ENCODE results near the gene L1CAM.

The L1CAM gene

DNA sequence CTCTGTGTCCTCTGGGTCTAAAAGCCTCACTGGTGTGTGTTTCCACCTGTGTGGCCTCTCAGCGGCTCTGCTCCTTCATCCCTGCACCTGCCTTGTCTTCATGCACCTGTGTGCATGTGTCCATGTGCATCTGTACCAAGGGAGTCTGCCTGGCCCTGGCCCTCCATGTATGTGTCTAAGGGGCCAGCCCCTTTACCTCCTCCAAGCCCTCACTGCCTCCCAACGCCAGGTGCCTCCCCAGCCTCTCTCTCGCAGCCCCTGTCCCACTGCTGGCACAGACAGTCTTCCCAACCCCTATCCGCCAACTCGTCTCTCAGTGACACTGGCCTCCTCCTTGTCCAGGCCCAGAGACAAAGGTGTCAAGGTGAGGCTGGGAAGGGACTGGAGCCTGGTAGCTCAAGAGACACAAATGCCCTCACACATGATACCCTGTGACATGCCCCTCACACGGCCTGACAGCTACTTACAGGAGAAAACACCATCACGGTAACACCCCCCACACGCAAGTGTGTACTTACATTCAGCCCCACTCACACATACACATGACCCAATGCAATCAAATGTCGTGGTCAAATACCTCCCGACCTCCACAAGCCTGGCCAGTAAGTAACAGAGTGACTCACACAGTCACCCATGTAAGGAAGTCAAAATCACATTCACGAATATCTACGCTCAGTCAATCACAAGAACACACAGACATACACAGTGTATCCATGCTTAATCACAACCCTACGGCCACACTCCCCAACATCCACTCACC is 11.4 kb downstream of the L1CAM start:
- no peak for DNase-seq

DNA sequence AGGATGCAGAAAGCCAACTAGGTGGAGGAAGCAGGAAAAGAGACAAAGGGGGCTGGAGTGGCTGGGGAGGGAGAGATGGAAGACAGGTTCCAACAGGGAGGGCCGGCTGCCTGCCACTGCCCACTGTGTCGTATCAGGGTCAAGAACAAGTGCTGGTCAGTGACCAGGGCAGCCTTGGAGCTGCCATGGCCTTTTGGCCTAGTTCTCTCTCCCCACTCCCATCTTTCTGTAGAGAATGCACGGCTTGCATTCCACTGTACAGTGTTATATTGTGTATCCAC is 11.9 kb downstream of the L1CAM start:
- DNase-seq, result no peak

DNA sequence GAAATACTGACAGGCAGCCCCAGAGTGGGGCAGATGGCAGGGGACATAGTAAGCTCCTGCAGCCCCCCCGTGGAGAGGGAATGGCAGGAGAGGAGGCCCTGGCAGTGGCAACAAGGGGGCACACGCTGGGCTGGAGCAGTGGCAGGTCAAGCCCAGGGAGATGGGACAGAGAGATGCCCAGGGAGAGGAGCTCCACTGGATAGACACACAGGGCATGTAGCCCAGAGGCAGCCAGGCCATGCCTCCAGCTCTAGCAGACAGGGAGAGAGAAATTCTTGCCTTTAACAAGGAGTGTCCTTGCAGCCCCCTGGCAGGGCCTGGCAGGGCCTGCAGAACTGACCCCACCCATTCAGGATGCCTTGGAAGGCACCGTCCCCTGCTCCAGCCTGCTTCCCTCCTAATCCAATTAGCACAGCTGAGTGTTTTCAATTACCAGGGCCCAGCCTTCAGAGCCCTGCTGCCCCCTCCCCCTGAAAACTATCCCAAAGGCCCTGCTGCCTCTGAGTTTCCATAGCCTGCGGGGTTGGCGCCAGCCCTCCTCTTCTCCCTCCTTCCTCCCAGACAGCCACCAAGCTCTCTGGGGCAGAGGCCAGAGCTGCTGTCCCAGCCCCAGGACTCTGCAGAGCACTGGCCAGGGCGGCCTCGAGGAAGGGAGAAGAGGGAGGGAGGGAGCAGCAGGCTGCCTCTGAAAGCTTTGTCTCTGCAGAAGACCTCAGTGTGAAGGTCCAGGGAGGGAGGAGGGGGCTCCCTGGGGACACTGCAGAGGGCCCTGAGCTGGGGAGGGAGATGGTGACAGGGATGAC is 12.5 kb downstream of the L1CAM start:
- no peak for DNase-seq

DNA sequence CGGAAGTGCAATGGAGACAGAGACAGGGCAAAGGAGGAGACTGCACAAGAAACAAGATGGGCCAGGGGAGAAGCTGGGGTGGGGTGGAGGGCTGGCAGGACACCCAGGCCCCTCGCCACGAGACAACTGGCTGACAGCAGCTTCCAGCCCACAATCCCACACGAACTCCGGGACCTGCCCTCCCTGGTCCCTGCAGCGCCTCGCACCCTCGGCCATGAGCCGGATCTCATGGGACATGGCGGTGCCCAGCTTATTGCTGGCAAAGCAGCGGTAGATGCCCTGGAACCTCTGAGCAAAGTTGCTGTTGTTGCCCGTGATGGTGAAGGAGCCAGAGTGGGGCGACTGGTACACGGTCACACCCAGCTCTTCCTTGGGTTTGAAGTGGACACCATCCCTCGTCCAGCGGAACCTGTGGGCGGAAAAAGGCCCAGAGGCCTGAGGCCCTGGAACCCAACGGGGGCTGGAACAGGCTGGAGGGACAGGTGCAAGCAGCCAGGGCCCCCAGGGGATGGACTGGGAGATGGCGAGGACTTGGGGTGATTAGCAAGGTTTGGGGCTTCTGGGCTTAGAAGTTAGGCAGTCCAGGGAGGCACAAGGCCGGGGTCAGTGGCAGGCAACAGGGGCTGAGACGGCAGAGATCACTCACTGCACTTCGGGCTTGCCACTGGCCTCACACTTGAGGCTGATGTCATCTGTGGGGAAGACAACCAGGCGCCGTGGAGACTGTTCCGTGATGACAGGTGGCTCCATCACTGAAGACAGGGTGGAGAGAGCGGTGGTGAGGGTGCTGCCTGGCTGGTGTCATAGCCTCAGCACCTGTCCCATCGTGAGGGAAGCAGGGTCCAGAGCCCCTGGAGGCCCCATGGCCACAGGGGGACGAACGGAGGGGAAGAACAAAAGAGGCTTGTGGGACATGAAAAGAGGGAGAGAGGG is 13.8 kb downstream of the L1CAM start:
- no peak for DNase-seq

DNA sequence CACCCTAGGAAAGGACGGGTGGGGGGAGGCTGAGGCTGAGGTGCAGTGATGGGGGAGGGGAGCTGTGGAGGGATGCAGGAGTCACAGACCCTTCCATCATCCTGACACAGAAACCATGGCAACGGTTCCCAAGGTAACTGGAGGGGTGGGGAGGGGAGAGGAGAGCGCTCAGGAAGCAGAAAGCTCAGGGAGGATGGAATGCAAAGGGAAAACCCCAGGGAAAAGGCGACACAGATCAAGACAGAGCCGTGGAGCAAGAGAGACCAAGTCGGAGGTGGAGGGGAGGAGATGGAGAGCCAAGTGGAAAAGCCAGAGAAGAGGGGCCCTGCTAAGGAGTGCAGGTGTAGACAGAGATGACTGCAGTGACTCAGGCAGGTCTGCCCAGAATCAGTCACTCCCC is 14.5 kb downstream of the L1CAM start:
- DNase-seq, result no peak

DNA sequence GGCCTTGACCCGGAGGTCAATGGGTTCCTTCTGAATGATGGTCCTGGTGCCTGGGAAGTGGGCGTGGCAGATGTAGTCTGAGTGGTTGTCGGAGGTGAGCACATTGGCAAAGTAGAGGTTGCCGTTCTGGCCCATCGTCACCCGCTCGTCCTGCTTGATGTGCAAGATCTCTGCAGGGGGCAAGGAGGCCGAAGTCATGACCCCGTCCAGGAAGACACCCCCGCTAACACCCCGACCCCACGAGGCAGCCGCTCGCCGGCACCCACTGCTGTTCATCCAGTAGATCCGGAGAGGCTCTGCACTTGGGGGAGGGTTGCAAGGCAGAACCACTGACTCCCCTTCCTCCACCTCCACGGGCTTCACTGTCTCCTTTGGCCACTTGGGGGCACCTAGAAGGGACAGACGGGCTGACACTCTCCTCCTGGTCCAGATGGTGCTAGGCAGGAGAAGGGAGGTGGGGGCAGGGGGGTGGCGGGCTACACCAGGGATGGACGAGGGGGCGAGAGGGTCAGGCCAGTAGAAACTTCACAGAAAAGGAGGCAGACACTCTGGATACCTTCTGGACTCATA is 15.1 kb downstream of the L1CAM start:
- no peak for DNase-seq

DNA sequence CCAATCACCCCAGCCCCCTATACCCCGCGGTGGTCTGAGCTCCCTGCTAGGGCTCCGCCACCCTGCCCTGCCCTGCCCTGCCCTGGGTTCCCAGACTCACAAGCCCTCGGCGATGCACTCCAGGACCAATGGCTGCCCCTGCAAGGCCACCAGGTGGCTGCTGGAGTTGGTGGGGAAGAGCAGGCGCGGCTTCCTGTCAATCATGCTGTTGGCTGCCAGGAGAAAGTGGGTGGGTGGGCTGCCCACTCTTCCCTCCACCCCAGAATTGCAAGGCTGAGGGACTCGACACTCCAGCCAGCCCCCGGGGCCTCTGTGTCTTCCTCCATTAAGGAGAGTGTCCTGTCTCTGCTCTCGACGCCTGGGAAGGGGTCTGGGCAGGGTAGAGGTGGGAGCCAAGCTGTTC is 15.7 kb downstream of the L1CAM start:
- no peak for DNase-seq

DNA sequence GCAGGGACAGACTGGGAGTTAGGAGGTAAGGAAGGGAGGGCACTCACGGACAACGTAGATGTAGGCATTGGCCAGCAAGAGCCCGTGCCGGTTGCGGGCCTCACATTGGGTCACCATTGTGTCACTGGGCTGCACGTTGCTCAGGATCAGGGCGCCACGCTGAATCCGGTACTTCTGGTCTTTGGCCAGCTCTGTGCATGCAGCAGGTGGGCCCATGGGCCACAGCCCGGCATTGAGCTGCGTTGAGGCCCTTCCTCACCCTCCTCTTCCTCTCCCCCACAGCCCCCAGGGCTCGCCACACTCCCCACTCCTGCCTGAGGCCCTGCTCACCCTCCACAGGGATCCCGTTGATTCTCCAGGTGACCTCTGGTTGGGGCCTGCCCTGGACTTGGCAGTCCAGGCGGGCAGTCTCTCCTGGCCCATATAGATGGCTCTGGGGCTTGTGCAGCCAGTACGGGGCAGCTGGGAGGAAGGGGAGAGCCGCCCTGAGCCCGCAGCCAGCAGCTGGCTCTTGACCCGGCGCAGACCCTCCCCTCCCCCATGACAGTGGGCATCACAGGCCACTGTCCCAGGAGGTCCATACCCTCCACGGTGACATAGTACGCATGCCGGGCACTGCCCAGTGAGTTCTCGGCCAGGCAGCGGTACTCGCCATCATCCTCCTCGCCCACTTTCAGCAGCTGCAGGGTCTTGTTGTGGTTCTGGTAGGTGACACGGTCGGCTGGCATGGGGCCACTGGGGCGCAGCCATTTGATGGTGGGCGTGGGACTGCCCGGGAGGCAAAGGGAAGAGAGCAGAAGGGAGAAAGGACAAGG is 16.3 kb downstream of the L1CAM start:
- DNase-seq, result no peak

DNA sequence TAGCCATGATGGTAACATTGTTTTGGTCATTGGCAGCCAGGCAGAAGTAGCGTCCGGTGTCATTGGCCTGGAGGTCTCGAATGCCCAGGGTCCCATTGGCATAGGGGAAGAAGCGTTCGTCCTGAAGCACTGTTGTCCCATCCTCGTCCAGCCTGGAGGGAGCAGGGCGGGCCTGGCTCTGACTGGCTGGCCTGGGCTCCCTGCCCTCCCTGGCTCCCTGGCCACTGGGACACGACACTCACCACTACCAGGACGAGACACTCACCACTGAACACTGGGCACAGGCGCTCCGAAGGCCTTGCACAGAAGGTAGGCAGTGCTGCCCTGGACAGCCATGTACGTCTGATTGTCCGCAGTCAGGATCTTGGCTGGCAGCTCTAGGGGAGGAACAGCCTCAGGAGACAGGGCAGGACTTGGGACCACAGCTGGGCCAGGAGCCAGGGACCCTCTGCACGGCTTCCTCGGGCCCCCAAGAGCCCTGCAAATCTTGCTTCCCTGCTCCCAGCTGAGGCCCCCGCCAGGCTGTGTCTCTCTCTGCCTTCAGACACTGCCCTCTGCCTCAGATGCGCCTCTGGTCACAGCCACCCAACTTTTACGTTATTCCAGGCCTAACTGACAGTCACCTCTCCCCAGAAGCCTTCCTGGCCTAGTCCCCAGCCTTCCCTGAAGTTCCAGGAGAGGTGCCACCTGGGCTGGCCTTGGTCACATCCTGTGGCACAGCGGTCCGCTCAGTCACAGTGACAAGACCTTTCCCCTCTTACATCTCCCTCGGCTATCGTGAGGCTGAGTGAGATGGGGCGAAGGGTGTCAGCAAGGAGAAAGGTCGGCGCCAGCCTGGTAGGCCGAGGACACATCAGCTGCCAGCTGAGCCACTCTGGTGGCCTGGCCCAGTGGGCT is 17.1 kb downstream of the L1CAM start:
- DNase-seq, result no peak

DNA sequence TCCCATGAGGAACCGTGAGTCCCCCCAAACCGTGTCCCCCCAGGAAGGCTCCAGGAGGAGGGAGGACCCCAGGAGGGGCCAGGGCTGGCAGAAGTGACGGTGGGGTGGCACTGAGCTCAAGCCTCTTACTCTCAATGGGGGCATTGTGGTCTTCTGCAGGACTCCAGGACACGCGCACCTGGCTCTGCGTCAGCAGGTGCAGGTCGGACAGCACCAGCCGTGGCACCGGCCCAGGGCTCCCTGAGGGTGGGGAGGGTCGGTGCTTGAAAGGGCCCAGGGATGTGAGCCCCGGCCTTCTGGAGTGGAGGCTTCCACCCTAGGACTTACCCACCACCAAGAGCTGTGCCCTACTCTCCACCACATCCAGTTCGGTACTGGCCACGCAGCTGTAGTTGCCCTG is 18.3 kb downstream of the L1CAM start:
- DNase-seq, result no peak

DNA sequence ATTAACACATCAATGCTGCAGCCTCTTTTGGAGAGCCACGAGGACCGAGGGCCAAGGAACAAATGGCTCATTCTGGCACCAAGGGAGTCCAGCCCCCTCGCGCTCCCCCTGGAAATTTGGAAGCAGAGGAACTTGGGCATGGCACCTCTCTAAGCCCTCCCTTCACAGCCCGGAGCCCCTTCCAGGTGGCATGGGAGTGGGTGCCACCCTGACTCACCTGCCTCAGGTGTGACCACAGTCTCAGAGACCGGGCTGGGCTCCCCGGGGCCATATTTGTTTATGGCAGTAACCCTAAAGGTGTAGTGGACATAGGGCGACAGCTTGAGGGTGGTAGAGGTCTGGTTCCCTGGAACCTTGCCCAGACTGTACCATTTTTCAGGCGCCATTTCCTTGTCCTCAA is 18.8 kb downstream of the L1CAM start:
- DNase-seq, result no peak

DNA sequence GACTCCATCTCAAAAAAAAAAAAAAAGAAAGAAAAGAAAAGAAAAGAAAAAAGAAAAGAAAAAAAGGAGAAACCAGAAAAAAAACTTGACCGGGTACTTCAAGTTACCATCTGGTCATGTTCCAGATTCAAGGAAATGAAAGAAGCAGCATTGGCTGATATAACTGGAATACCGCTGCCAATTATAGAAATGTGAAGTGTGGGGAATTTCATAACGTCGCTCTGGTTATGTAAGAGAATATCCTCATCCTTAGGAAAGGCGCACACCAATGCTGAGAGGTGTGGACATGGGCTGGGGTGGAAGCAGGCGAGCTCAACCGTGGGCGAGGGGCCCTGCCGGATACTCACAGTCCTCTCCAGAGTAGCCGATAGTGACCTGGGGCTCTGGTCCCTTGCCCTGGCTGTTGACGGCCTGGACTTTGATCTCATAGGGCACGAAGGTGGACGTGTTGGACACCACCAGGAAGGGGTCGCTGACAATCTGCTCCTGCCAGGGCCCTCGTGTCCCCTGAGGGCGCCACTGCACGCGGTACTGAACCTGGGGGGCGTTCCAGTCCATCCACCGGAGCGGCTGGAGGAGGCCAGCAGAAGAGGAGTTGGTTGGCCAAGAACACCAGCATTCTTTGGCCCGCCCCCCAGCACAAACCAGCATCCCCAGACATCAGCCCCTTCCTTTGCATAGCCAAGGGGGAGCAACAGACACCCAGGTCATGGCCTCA is 19.5 kb downstream of the L1CAM start:
- no peak for DNase-seq

DNA sequence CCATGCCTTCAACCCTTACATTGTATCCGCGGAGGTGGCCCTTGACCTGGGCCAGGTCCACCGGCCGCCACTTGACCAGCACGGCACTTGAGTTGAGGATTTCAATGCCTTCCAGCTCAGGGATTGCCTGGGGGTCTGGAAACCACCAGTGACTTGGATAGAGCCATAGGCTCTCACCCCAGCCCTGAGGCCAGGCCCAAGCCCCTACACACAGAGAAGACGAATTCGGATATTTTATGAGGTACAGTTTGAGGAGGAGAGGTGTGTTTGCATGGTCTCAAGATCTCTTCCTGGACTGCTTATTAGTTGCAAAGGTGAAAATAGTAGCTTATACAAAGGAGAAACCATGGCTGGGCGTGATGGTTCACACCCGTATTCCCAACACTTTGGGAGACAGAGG is 20.3 kb downstream of the L1CAM start:
- no peak for DNase-seq

DNA sequence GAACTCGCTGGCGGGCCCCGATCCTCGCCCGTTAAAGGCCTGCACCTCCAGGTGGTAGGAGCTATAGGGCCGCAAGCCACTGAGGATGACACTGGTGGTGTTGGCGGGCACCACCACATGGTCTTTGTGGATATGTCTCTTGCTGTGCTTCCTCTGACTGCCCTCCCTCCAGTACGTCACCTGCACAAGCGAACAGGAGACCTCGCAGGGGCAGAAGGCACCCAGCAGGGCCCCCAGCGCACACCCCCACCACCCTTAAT is 20.7 kb downstream of the L1CAM start:
- no peak for DNase-seq

DNA sequence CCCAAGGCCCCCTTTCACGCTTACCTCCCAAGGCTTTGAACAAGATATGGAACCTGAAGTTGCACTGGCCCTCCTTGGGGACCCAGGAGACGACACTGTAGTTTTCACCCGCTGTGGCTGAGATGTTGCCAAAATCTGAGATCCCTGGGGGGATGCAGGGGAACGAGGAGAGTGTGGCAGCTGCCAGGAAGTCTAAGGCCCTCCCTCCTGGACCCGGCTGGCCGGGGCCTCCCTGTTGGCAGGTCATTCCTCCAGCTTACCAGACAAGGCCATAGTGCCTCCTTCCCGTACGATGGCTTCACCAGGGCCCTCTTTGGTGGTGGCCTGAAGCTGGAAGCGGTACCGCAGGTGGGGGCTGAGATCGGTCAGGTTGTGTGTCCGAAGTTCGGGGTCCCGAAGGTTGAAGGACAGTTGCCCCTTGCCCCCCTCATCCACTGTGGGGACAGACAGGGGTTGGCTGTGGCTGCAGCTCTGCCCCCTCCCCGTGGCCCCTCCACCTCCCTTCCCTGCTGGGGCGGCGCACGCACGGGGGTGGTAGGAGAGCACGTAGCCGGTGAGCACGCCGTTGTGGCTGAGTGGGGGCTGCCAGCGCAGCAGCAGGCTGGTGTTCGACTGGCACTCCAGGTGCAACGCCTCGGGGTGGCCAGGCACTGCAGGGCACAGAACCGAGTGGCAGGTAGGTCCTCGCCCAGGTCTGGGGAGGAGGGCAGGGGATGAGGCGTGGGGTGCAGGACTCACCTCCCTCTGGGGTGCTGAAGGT is 21.2 kb downstream of the L1CAM start:
- DNase-seq, result no peak

DNA sequence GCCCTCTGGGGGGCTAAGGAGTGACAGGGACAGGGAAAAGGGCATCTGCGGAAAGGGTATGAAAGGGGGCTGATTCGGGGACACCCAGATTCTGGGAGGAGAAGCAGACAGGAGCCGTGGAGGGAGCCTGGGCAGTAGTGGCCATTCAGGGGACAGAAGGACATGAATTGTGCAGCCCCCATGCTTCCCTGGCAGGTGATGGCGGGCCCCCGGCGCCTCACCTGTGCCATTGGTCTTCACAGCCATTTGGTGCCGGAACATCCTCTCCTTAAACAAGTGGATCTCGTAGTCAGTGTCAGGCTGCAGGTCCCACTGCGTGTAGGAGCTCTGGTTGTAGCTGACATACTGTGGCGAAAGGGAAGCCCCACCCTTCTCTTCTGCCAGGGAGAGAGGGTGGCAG is 21.9 kb downstream of the L1CAM start:
- no peak for DNase-seq

DNA sequence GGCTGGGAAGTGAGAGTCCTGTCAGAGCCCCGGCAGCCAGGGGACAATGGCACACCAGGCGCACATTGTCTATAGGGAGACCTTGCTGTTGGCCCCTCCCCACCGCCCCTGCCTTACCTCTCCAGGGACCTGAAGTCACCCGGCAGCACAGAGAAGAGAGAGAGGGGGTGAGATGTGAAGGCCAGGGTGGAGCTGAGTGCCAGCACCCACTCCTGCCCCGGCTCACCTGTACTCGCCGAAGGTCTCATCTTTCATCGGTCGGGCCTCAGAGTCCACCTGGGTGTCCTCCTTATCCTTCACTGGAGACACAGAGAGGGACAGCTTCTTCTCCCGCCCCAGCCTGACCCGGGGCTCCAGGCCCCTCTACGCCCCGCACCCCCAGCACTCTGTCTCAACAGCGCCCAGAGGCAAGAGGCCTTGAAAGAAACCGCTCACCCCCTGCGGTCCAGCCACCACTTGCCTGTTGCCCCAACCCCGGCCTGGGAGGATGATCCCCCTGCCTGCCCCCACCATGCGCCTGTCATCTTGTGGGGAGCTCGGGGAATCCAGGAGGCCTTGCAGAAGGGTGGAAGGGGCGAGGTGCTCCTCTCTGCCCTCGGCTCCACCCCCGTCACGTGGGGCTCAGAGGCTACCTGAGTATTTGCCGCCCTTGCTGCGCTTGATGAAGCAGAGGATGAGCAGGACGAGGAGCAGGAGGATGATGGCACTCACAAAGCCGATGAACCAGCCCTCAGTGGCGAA is 22.6 kb downstream of the L1CAM start:
- no peak for DNase-seq

DNA sequence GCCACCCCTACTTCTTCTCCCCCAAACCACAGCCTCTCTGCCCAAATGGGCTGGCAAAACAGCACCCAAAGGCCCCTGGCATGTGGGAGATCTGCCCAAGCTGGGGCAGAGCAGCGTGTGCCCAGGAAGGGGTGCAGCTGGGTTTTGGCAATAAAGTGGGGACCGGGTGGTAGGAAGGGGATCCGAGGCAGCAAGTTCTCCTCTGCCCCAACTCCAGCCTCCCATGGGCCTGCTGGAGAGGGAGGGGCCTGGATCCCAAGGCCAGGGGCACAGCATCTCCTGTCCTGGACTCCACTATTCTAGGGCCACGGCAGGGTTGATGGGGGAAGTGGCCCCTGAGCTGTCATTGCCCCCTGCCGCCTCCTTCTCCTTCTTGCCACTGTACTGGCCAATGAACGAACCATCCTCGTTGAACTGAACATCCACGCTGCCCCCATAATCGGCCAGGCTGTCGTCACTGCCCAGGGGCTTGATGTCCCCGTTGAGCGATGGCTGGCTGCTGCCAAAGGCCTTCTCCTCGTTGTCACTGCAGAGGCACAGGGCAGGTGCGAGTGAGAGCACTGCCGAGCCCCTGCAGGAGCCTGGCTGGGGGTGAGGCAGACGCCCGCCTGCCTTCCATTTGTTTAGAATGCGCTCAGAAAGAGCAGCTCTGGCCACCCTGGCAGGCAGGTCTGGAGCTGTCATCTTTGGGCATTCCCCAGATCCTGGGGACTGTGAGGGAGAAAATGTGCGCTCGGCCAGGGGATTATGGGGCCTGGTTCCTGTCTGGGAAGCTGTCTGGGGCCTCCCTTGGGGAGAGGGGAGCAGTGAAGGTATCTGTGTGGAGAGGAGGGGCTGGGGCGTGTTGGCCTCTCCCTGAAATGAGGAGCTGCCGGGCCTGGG is 23.4 kb downstream of the L1CAM start:
- DNase-seq, result no peak

Measured in effector CD8-positive, alpha-beta T cell (primary cell).